PC-3 (cell line): ENCODE data around the gene GSTO1.

ENCODE experiments used
- EZH2 ChIP-seq: fragments of 300-600 bp; sonication (generic); IDR thresholded peaks from one replicate; pipeline ENCODE4 v1.6.1; 2017; ENCODE audit warnings: antibody characterized with exemption, mild to moderate bottlenecking, low read length; ENCODE audit not compliant: unreplicated experiment
- EZH2phosphoT487 ChIP-seq: fragments of 300-600 bp; sonication (generic); IDR thresholded peaks from 2 replicates; pipeline ENCODE4 v1.6.1; 2018; ENCODE audit warnings: mild to moderate bottlenecking, antibody characterized with exemption, low read length, borderline replicate concordance
- TF ChIP-seq, protein P1 (sequence below): fragments of 300-600 bp; sonication (generic); conservative IDR thresholded peaks from 2 replicates; pipeline ENCODE4 v1.5.1; 2017; ENCODE audit warnings: antibody characterized with exemption, low read depth, mild to moderate bottlenecking, low read length

DNA sequence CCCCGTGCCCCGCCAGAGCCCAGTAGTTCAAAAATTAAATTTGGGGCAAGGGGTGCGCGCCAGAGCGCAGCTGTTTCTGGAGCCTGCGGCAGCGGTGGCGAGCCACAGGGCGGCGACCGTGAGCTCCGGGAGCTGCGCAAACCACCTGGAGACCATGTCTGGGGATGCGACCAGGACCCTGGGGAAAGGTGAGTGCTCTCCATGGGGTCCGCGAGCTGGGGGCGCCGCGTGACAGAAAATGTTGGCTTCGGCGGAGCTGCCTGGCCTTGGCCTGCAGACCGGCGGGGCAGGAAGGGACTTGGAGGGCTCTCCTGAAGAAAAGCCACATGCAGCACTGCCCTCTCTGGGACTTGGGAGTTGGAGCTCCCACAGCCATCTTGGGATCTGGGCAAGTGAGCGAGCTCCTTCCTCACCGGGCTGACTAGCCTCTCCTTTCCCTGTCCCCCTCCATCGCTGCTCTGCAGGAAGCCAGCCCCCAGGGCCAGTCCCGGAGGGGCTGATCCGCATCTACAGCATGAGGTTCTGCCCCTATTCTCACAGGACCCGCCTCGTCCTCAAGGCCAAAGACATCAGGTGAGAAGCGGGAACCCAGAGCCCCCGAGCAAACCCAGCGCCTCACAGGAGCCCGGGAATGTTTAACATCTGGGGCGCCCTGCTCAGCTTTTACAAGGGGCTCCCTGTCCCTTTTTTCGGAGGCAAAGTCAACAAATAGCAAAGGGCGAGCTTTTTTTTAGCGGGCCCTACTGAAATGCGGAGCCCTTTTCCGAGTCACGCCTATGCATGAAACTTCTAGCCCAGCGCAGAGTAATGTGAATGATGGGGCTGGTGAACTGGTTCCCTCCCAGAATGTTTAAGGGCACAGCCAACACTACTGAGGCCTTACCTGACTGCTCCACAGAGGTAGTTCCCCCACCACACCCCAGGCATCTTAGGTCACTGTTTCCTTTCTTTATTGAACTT lies 20.4 kb downstream of the GSTO1 start:
- TF ChIP-seq, protein P1, sequence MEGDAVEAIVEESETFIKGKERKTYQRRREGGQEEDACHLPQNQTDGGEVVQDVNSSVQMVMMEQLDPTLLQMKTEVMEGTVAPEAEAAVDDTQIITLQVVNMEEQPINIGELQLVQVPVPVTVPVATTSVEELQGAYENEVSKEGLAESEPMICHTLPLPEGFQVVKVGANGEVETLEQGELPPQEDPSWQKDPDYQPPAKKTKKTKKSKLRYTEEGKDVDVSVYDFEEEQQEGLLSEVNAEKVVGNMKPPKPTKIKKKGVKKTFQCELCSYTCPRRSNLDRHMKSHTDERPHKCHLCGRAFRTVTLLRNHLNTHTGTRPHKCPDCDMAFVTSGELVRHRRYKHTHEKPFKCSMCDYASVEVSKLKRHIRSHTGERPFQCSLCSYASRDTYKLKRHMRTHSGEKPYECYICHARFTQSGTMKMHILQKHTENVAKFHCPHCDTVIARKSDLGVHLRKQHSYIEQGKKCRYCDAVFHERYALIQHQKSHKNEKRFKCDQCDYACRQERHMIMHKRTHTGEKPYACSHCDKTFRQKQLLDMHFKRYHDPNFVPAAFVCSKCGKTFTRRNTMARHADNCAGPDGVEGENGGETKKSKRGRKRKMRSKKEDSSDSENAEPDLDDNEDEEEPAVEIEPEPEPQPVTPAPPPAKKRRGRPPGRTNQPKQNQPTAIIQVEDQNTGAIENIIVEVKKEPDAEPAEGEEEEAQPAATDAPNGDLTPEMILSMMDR, result peak; percentile 83
- no peak for TF ChIP-seq EZH2
- no peak for TF ChIP-seq EZH2phosphoT487
